H1 (cell line): ENCODE measurements around the gene TRMT61A. TPM values are rescaled to one million over a fixed set of nuclear protein-coding genes. Genes with fewer than 3 reads are reported as not detected.
A peak's percentile ranks its signal among the peaks of the same experiment; 100 is the strongest.

ENCODE experiments used
- CTCF ChIA-PET: fragments of 300-600 bp; sonication (Branson Sonifier 250); formaldehyde crosslinking; loops from one replicate; lab custom pipeline; 2021; ENCODE audit not compliant: partially characterized antibody; lab: Charles Lee
- POLR2A ChIA-PET: fragments of 300-600 bp; sonication (Branson Sonifier 250); formaldehyde crosslinking; loops from one replicate; lab custom pipeline; 2021; ENCODE audit warnings: inconsistent platforms; ENCODE audit not compliant: partially characterized antibody; lab: Charles Lee
- DNase-seq, 2 experiments: peaks; one replicate each; pipeline versions ENCODE4 v3.0.0 to v3.0.0-alpha.2; 2010 to 2022; ENCODE audit warnings: low spot score in 2 of 2, low read depth in 1 of 2, mixed read lengths in 1 of 2
- FAIRE-seq: peaks from 2 replicates; lab custom pipeline; 2011; peaks lifted over from hg19 to GRCh38; lab: Jason Lieb, UNC
- H2AFZ ChIP-seq: 2 replicates; pipeline ENCODE4 v1.8.1; 2012; ENCODE audit warnings: low read length, inconsistent platforms
- H2AK5ac ChIP-seq: 2 replicates; pipeline ENCODE4 v1.6.1; 2013; ENCODE audit warnings: low read depth, low read length
- H2BK120ac ChIP-seq: replicated peaks from 2 replicates; pipeline ENCODE3; 2013; ENCODE audit warnings: low read depth, low read length, inconsistent platforms
- H2BK12ac ChIP-seq: 2 replicates; pipeline ENCODE4 v1.6.1; 2013; ENCODE audit warnings: low read depth, low read length
- H2BK15ac ChIP-seq: 2 replicates; pipeline ENCODE4 v1.6.1; 2013; ENCODE audit warnings: low read length
- H2BK20ac ChIP-seq: 2 replicates; pipeline ENCODE4 v1.6.1; 2013; ENCODE audit warnings: low read length
- H2BK5ac ChIP-seq: 2 replicates; pipeline ENCODE4 v1.6.1; 2013; ENCODE audit warnings: low read depth, low read length
- H3K14ac ChIP-seq: 2 replicates; pipeline ENCODE4 v1.6.1; 2013; ENCODE audit warnings: inconsistent platforms; ENCODE audit not compliant: insufficient read length
- H3K18ac ChIP-seq: 2 replicates; pipeline ENCODE4 v1.6.1; 2013; ENCODE audit warnings: low read length; ENCODE audit errors: extremely low read depth
- H3K23ac ChIP-seq: 2 replicates; pipeline ENCODE4 v1.6.1; 2013; ENCODE audit warnings: inconsistent platforms; ENCODE audit not compliant: insufficient read length
- H3K23me2 ChIP-seq: 2 replicates; pipeline ENCODE4 v1.6.1; 2013; ENCODE audit warnings: low read depth, low read length
- H3K27ac ChIP-seq: 2 replicates; pipeline ENCODE4 v1.6.1; 2011; ENCODE audit warnings: low read depth, low read length, inconsistent platforms
- H3K27me3 ChIP-seq, 4 experiments: replicated peaks in 1 of 4; 1 replicate in 1 of 4; 2 replicates in 3 of 4; pipeline versions ENCODE4 v1.6.1 to v1.8.1; 2011 to 2013; ENCODE audit warnings: low read length in 3 of 4, mild to moderate bottlenecking in 3 of 4, inconsistent platforms in 2 of 4, mixed read lengths in 2 of 4, moderate library complexity in 1 of 4; ENCODE audit not compliant: control insufficient read depth in 3 of 4, insufficient read depth in 3 of 4; ENCODE audit errors: extremely low read depth in 1 of 4
- H3K36me3 ChIP-seq, 4 experiments: 2 replicates each; pipeline versions ENCODE4 v1.6.1 to v1.8.1; 2011 to 2013; ENCODE audit warnings: mild to moderate bottlenecking in 4 of 4, low read length in 3 of 4, moderate library complexity in 2 of 4, control low read depth in 1 of 4, inconsistent platforms in 1 of 4; ENCODE audit not compliant: insufficient read depth in 4 of 4, control insufficient read depth in 2 of 4
- H3K4ac ChIP-seq: replicated peaks from 2 replicates; pipeline ENCODE3; 2013; ENCODE audit warnings: low read length, low read depth, mixed read lengths, inconsistent platforms; ENCODE audit not compliant: insufficient read length
- H3K4me1 ChIP-seq, 4 experiments: replicated peaks in 1 of 4; 1 replicate in 1 of 4; 2 replicates in 3 of 4; pipeline versions ENCODE4 v1.6.1 to v1.8.1; 2011 to 2013; ENCODE audit warnings: low read length in 3 of 4, inconsistent platforms in 2 of 4, mixed read lengths in 1 of 4; ENCODE audit not compliant: insufficient read depth in 4 of 4, control insufficient read depth in 3 of 4
- H3K4me2 ChIP-seq, 2 experiments: 2 replicates each; pipeline versions ENCODE4 v1.6.1 to v1.8.1; 2011 to 2013; ENCODE audit warnings: low read depth in 2 of 2, low read length in 2 of 2, control low read depth in 1 of 2, inconsistent platforms in 1 of 2, mild to moderate bottlenecking in 1 of 2; ENCODE audit not compliant: insufficient read depth in 1 of 2
- H3K4me3 ChIP-seq, 4 experiments: fragments of 200-600, 300-600 bp in 1 of 4; sonication (generic), shearing (Covaris generic), sonication (Bioruptor Twin) in 1 of 4; 2 replicates each; pipeline versions ENCODE4 v1.5.1 to v1.8.1; 2011 to 2016; ENCODE audit warnings: low read length in 4 of 4, low read depth in 3 of 4, control low read depth in 2 of 4, inconsistent platforms in 2 of 4, mild to moderate bottlenecking in 2 of 4, mixed read lengths in 1 of 4, moderate library complexity in 1 of 4; ENCODE audit not compliant: insufficient read depth in 2 of 4; ENCODE audit errors: extremely low read depth in 1 of 4
- H3K56ac ChIP-seq: replicated peaks from 2 replicates; pipeline ENCODE3; 2013; ENCODE audit warnings: low read depth, mild to moderate bottlenecking, mixed read lengths, low read length, inconsistent platforms; ENCODE audit not compliant: insufficient read length
- H3K79me1 ChIP-seq: 2 replicates; pipeline ENCODE4 v1.6.1; 2013; ENCODE audit warnings: low read depth, low read length, control low read depth
- H3K79me2 ChIP-seq, 2 experiments: 2 replicates each; pipeline versions ENCODE4 v1.6.1 to v1.8.1; 2012 to 2013; ENCODE audit warnings: low read length in 2 of 2, mild to moderate bottlenecking in 2 of 2, inconsistent platforms in 1 of 2; ENCODE audit not compliant: insufficient read depth in 2 of 2, control insufficient read depth in 1 of 2
- H3K9ac ChIP-seq, 4 experiments: replicated peaks in 1 of 4; 1 replicate in 1 of 4; 2 replicates in 3 of 4; pipeline versions ENCODE4 v1.6.1 to v1.8.1; 2011 to 2013; ENCODE audit warnings: low read depth in 3 of 4, low read length in 3 of 4, control low read depth in 2 of 4, mild to moderate bottlenecking in 2 of 4, moderate library complexity in 2 of 4, inconsistent platforms in 1 of 4; ENCODE audit errors: extremely low read depth in 1 of 4
- H3K9me3 ChIP-seq, 2 experiments: 2 replicates each; pipeline versions ENCODE4 v1.6.1 to v1.8.1; 2012 to 2013; ENCODE audit warnings: mild to moderate bottlenecking in 2 of 2, moderate library complexity in 2 of 2, control low read depth in 1 of 2, inconsistent platforms in 1 of 2, low read depth in 1 of 2, low read length in 1 of 2, mixed read lengths in 1 of 2; ENCODE audit not compliant: insufficient read depth in 2 of 2
- H4K20me1 ChIP-seq, 2 experiments: replicated peaks in 1 of 2; 2 replicates each; pipeline versions ENCODE3 to v1.8.1; 2011 to 2013; ENCODE audit warnings: inconsistent platforms in 2 of 2, low read length in 2 of 2, mild to moderate bottlenecking in 1 of 2; ENCODE audit not compliant: insufficient read depth in 2 of 2, control insufficient read depth in 1 of 2
- H4K5ac ChIP-seq: 2 replicates; pipeline ENCODE4 v1.6.1; 2013; ENCODE audit warnings: low read length, low read depth, mixed read lengths, inconsistent platforms; ENCODE audit not compliant: insufficient read length
- H4K8ac ChIP-seq: 2 replicates; pipeline ENCODE4 v1.8.0; 2013; ENCODE audit warnings: mild to moderate bottlenecking, moderate library complexity, low read length, inconsistent platforms; ENCODE audit not compliant: insufficient read depth; ENCODE audit errors: extremely low read depth
- H4K91ac ChIP-seq: replicated peaks from 2 replicates; pipeline ENCODE3; 2013; ENCODE audit warnings: low read length, mixed read lengths, inconsistent platforms; ENCODE audit not compliant: insufficient read length
- POLR2AphosphoS5 ChIP-seq: IDR thresholded peaks from 2 replicates; pipeline ENCODE4 v1.6.1; 2011; ENCODE audit warnings: low read depth, low read length
- RBBP5 ChIP-seq: IDR thresholded peaks from 2 replicates; pipeline ENCODE4 v1.7.1; 2012; ENCODE audit warnings: low read depth, mild to moderate bottlenecking, inconsistent platforms, low read length, moderate library complexity, borderline replicate concordance
- WGBS, 2 experiments: shearing (Covaris generic) in 1 of 2; methylation state at CpG; one replicate each; pipeline versions ENCODE4 v1.1.6 to v1.1.7; 2013 to 2015; ENCODE audit warnings: low lambda C conversion rate in 2 of 2, mixed read lengths in 2 of 2, inconsistent platforms in 1 of 2, low coverage in 1 of 2, missing lambda C conversion rate in 1 of 2; ENCODE audit not compliant: insufficient replicate concordance in 2 of 2, insufficient coverage in 1 of 2, insufficient read length in 1 of 2; ENCODE audit errors: extremely low coverage in 1 of 2, missing lambda C conversion rate in 1 of 2; 5-methylcytosine and 5-hydroxymethylcytosine counted together
- polyA plus RNA-seq, 7 experiments: library from polyadenylated mRNA; depleted of rRNA in 3 of 7; stranded (reverse) in 5 of 7; unstranded in 2 of 7; fragments of >200 nt in 5 of 7; fragments of 200-250 nt in 2 of 7; gene quantifications; 1 replicate in 5 of 7; 2 replicates in 1 of 7; 4 replicates in 1 of 7; pipeline versions ENCODE4 v1.2.1 to v1.2.3, GENCODE V29; 2011 to 2013; ENCODE audit warnings: missing spikeins in 2 of 7, mixed read lengths in 2 of 7
- total RNA-seq: library from RNA; stranded (reverse); fragmentation: NEBNext Ultra II Directional; extraction: Animal tissue kit (Norgen Biotek cat#: 25700); gene quantifications from 2 replicates; pipeline ENCODE4 v1.2.1, GENCODE V29; 2021

TRMT61A gene
- total and polyA plus RNA-seq, 2 of the 8 experiments (the other 6 are each of a cell fraction or from before 2014, with no cell fraction given) = 15.8 to 19.0 TPM

DNA sequence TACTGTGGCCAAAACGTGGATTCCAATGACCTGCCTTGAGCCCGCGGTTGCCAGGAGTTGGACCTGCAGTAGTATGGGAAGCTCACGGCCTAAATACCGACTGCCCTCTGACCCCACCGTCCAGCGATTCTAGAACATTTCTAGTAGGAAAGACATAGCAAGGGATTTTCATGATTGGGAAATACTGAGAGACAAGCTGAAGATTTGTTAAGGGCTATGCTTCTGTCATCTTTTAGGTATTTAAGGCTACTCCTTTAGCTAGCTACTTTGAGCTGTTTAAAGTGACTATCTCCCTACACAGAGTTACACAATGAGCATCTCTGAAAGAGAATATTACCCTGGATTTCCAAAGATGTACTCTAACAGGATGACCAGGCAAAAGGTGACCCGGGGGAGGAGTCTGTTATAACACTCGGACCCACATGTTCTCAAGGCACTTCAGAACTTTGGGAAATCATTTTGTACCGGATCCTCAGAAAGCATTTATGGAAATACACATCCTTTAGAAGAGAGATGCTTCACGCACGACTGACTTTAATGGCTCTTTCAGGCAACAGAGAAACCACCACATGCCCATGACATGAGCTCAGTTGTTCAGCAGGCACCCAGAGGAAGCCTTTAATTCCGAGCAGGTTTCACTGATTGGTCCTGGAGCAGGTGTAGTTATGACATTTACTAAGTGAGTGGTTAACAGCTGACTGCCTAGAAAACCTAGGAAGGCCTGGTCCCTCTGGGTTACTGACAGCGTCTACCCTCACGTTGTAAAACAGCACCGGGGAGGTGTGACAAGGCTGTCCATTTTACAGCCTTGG, 29.3 kb downstream of the TRMT61A start:
- Histone ChIP-seq H3K9ac (no peak overlapping the region), H2BK12ac (no peak overlapping the region), H3K79me1 (peaks cover 6% of the 10 kb centered on the region; the same call in 1 of the 2 replicates), H3K27ac (no peak overlapping the region), H2BK20ac (no peak overlapping the region), H3K23me2 (peaks cover 9% of the 10 kb centered on the region; the same call in 1 of the 2 replicates), H4K8ac (0 out of 2 replicates have a peak overlapping the region, but pooled peaks have one; percentile 14), H3K79me2 (peaks cover 12 to 54% of the 10 kb centered on the region in 2 experiments), H3K9me3 (no peaks in the 10 kb centered on the region), H4K5ac (no peak overlapping the region), H3K4me2 (no peak overlapping the region), H3K18ac (no peak overlapping the region), H2BK5ac (no peak overlapping the region), H3K14ac (no peak overlapping the region), H3K4me3 (no peak overlapping the region), H3K27me3 (no peaks in the 10 kb centered on the region), H3K36me3 (peaks cover 0 to 21% (median 12%) of the 10 kb centered on the region in 4 experiments; a peak in 7 of 8 replicates), H3K23ac (no peak overlapping the region), H3K4me1 (peaks cover 0 to 4% (median under 1%) of the 10 kb centered on the region in 4 experiments; a peak in 2 of 7 replicates), H3K56ac (no peak overlapping the region), H2BK120ac (no peak overlapping the region), H3K4ac (no peak overlapping the region), H2AFZ (no peak overlapping the region), H2BK15ac (no peak overlapping the region), H4K91ac (no peak overlapping the region), H2AK5ac (no peak overlapping the region), H4K20me1 (peaks cover 8 to 10% of the 10 kb centered on the region in 2 experiments)
- DNase-seq (no peak), FAIRE-seq (no peak)
- ChIA-PET CTCF (interaction anchor here (1.0 to 6.2 kb wide), 6 partner anchors 9 to 136 kb away, joined by 4 to 34 read pairs (median 6); no protein-coding TSS in a partner anchor), POLR2A (interaction anchor here (0.8 to 3.1 kb wide), 6 partner anchors 17 to 200 kb away, joined by 3 to 10 read pairs (median 4); partner anchors contain the start of genes CKB and TRMT61A)
- TF ChIP-seq RBBP5 (no peak), POLR2AphosphoS5 (peak; percentile 22; the same call in 1 of the 2 replicates)
- 95% methylated on average over 16 of the region's 16 CpGs; no CpG with 5 or more reads in 1 of the 2 experiments for WGBS, 2 experiments
